ENCODE data around the gene OCA2.

DNA sequence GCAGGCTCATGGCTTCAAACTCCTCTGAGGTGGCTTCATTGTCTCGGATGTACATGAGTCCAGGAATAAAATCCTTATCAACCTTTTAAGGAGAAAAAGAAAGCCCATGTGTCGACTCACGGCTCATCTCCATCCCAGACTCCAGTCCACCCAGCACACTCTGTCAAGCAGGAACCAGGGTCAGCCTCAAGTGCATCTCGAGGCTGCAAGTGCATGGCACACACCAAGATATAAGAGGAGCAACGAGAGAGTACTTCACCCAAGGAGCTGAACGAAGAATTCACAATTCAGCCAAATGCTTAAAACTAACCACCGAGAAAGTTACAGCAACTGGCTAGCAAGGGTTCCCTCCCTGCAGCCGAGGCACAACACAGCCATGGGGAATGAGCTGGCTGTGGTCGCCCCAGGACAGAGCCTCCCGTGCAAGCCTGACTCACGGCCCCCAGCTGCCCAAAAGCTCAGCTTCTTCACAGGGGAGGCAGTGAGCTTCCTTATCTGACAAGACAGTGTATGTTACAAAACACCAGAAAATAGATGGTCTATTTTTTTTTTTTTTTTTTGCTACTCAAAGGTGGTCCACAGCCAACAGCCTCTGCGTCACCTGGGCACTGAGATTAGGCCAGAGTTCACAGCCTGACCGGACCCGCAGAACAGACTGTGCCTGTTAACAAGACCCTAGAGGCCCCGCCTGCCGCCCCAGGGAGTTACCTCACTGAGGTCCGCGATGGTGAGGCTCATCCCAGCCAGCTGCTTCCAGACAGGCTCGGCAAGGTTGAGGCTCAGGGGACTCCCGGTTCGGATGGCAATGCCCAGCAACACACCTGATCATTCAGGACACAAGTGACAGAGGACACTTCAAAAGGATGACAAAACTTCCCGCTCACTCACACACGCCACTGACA is 15.9 kb upstream of the OCA2 start:
- TF ChIP-seq, protein P1, sequence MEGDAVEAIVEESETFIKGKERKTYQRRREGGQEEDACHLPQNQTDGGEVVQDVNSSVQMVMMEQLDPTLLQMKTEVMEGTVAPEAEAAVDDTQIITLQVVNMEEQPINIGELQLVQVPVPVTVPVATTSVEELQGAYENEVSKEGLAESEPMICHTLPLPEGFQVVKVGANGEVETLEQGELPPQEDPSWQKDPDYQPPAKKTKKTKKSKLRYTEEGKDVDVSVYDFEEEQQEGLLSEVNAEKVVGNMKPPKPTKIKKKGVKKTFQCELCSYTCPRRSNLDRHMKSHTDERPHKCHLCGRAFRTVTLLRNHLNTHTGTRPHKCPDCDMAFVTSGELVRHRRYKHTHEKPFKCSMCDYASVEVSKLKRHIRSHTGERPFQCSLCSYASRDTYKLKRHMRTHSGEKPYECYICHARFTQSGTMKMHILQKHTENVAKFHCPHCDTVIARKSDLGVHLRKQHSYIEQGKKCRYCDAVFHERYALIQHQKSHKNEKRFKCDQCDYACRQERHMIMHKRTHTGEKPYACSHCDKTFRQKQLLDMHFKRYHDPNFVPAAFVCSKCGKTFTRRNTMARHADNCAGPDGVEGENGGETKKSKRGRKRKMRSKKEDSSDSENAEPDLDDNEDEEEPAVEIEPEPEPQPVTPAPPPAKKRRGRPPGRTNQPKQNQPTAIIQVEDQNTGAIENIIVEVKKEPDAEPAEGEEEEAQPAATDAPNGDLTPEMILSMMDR (IDR thresholded peaks at IDR 0.05; ENCODE audit: insufficient read depth, low read length) = no peak
- no peak for TF ChIP-seq POLR2AphosphoS5 (IDR thresholded peaks at IDR 0.05; ENCODE audit: low read depth)

Data from HL-60 (cell line).